NCI-H460 (cell line): ENCODE results near the gene ITLN1. TPM values are rescaled to one million over a fixed set of nuclear protein-coding genes. Genes with fewer than 3 reads are reported as not detected.

Experiments used
- DNase-seq: peaks from one replicate; pipeline ENCODE4 v3.0.0-alpha.2; 2016; ENCODE audit warnings: low read depth; ENCODE audit errors: extremely low read depth
- total RNA-seq: library from RNA; depleted of rRNA; stranded (reverse); fragments of >200 nt; shearing (Covaris generic); gene quantifications from 2 replicates; pipeline ENCODE4 v1.2.3, GENCODE V29; 2014

ITLN1 gene
- total RNA-seq, 1 experiment from 2014 or later = not detected

- no peak for DNase-seq
These were observed 26.5 kb downstream of the ITLN1 start for GRCh38 chr1:160858507-160858906.

- no peak for DNase-seq
These were observed 26.9 kb downstream of the ITLN1 start for GRCh38 chr1:160858097-160858496.

DNA sequence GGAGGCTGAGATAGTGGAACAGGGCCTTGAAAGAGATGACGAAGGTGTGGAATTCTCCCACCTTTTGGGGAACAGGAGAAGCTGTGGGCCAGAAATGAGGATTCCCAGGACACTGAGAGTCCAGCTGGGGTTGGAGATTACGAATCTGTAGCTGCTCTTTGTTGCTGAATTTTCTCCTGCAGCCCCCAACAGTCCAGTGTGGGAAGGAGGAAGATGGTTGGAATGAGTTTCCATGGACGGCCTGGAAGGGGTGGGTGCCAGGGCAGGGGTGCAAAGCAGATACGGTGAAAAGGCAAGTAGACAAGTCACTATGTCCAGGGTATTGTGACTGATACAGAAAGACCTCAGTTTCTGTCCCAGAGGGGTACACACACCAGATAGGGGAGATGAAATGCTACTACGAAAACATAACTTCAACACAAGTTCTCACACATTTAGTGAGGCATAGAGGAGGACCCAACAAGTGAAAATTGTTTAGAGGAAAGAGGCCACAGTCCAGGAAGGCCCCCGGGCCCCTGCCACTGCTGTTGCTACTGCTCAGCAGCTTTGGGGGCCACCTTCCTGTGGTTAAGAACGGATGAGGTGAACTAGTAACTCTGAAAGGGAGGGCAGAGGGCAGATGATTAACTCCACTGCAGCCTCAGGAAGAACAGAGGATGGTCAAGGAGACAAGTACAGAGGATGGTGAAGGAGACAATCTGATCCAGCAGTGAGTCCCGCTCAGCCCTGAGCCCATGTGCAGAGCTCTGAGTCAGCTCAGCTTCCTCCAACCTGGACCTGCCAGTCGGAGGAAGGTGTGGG lies 29.6 kb downstream of the ITLN1 start:
- DNase-seq = no peak

DNA sequence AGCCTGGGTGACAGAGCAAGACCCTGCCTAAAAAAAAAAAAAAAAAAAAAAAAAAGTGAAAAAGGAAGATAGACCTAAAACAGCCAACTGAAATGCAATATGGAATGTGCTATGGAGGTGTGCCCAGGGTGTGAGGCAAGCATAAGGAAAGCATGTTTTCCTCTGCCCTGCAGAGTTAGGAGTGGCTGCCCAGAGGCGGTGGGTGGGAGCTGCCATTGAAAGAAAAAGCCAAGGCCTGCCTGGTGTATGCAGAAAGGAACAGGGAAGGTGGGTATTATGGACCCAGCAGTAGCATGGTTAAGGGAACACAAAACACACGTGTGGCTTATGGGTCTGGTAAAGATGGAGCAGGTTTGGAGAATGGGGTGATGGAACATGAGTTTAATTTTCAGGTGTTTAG lies 31.2 kb downstream of the ITLN1 start:
- no peak for DNase-seq

DNA sequence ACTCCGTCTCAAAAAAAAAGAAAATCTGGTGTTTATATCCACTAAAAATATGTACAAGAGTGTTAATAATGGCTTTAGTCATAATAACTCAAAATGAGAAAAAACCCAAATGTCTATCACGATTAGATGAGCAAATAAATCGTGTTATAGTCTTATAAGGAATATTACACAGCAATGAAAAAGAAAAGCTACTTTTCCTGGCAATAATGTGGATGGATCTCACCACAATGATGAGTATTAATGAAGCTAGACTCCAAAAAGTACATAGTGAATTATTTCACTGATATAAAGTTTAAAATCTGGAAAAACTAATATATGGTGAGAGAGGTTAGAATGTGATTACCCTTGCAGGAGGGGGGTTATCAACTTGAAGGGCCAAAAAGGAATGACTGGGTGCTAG lies 32.0 kb downstream of the ITLN1 start:
- DNase-seq = no peak

DNA sequence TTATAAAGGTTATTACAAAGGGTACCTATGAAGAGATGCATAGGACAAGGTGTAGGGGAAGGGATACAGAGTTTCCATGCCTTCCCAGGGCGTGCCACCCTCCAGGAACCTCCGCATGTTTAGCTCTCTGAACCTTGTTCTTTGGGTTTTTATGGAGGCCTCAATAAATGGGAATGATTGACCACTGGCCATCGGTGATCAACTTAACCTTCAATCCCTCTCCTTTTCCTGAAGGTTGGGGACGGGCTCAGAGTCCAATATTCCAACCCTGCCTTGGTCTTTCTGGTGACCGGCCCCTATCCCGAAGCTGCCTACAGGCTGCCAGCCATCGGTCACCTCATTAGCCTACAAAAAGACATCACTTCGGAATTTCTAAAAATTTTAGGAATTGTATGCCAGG lies 34.0 kb downstream of the ITLN1 start:
- no peak for DNase-seq

DNA sequence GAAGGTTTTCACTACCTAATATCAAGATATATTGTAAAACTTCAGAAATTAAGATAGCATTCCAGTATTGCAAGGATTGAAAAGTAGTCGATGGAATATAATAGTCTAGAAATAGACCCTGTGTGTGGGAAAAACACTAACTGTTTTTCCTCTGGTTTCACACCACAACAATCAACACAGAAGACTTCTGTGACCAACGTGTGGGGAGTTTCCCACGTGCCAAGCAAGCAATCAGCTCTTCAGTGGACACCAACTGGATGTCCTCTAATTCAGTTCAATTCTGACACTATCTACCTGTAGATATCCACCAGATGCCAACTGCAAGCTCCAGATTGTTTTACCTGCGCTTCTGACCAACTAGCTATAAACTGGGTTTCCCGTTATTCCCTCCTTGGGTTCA lies 34.4 kb downstream of the ITLN1 start:
- no peak for DNase-seq

DNA sequence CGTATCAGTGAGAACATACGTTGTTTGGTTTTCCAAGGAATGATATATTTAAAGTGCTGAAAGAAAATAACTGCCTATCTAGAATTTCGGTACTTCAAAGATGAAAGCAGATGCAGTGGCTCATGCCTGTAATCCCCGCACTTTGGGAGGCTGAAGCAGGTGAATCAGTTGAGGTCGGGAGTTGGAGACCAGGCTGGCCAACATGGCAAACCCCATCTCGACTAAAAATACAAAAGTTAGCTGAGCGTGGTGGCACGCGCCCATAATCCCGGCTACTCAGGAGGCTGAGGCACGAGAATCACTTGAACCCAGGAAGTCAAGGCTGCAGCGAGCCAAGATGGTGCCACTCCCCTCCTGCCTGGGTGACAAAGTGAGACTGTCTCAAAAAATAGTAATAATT lies 38.7 kb downstream of the ITLN1 start:
- DNase-seq = no peak

GRCh38 chr1:160844447-160845232 lies 40.3 kb downstream of the ITLN1 start:
- no peak for DNase-seq

GRCh38 chr1:160841079-160841478 lies 43.9 kb downstream of the ITLN1 start:
- DNase-seq = no peak

DNA sequence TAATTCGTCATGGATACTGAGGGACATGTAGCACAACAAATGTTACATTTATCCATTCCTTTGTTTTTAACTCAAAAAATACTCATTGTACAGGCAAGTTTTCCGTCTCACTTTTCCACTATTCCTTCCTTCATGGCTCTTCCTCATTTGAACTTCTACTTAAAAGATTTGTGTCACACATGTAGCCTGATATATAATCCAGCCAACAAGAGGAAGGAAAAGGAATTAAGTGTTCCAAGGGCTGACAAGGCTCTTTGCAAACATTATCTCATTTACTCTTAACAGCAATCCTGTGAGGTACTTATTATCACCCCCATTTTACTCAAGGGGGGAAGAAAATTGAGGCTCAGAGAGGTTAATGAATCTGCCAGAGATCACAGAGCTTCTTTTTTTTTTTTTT lies 45.2 kb downstream of the ITLN1 start:
- DNase-seq = no peak

DNA sequence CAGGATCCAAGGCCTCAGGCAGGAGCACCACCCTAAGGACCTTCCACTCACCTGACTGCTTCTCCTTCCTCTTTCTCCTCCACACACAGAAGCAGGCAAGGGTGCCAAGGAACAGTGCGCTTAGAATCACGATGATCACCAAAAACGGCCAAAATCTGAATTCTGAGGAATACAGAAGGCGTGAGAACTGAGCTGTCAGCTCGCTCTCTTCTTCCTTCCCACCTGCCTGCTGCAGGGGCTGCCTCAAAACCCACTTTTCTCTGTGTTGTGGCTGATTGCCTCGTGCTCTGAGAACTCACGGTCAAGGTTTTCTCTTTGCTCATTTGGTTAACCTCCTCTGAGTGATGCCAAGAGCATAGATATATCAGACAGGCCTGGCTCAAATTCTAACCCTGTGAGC lies 46.1 kb downstream of the ITLN1 start:
- no peak for DNase-seq

GRCh38 chr1:160837558-160838205 lies 47.3 kb downstream of the ITLN1 start:
- no peak for DNase-seq

GRCh38 chr1:160836981-160837557 lies 47.9 kb downstream of the ITLN1 start:
- DNase-seq = no peak

GRCh38 chr1:160836561-160836960 lies 48.4 kb downstream of the ITLN1 start:
- no peak for DNase-seq

- DNase-seq = no peak
These were observed 49.2 kb downstream of the ITLN1 start for GRCh38 chr1:160835751-160836150.

DNA sequence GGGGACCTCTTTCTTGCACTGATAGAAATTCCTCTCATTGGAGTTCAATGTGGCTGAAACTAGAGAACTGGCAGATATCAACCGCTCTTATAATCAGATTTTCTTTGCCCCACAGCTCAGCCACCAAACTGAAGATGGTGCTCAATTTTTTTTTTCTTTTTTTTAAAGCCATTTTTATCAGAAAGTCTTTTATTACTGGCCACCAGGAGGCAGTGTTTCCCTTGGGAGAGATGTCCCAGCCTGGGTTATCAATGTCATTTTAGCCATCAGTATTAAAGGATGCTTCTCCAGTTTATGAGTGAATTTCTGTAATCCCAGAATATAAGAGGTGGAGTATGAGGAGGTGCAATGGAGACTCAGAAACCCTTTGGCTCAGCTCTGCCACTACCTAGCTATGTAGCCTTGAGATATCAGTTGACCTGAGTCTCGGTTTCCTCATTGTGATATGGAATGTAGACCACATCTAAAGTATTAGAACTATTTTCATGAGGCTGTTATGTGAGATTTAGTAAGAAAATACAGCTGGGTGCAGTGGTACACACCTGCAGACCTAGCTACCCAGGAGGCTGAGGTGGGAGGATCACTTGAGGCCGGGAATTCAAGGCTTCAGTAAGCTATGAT lies 49.9 kb downstream of the ITLN1 start:
- DNase-seq = peak; percentile 48

- peak; percentile 73 for DNase-seq
These were observed 54.4 kb downstream of the ITLN1 start for GRCh38 chr1:160830321-160831153.

DNA sequence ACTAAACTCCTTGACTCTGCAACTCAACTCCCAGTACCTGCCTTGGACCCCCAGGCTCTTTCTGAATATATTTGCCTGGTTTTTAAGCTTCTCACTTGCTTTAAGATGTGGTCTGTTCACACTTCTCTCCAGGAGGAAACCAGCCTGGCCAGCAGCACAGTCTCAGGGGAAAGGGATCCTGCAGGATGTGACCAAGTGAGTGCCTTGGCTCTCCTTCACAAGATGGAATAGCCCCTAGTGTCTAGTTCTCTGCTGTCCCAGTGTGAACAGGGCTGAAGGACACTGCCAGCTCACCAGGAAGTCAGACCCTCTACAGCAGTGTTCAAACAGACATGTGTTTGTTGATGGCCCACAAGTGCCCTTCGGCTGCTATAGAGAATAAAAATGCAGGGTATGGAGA lies 55.2 kb downstream of the ITLN1 start:
- DNase-seq = no peak

DNA sequence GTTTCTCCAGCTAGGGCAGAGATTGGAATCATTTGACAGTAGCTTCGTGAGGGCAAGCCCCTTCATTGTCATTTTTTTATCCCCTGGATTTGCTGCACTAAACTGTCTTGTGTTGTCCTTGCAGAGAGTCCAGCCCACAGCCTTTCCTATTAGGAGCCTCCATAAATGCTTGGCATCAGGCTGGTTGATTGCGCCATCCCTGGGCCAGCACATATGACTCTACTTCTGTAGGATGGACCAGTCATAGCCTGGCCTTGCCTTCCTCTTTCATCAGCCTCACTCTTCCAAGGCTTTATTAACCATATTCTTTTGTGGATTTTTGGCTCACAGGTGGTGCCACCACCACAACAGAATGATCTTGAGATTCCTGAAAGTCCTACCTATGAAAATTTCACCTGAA lies 57.6 kb downstream of the ITLN1 start:
- DNase-seq = peak; percentile 50
